Lower leg skin (tissue), 3 donors: ENCODE data around the gene SLC10A3.

ENCODE experiments used
- POLR2A ChIP-seq, 2 donors: fragments of 450-650 bp; IDR thresholded peaks; one replicate each; pipeline ENCODE4 v1.6.1; 2016 to 2017; ENCODE audit warnings: antibody characterized with exemption in 2 of 2, mild to moderate bottlenecking in 1 of 2, moderate library complexity in 1 of 2
- TF ChIP-seq, protein P1 (sequence below), 3 donors: fragments of 450-650 bp; IDR thresholded peaks; one replicate each; pipeline ENCODE4 v1.5.1; 2016; ENCODE audit warnings: antibody characterized with exemption in 3 of 3, mild to moderate bottlenecking in 3 of 3, moderate library complexity in 2 of 3

DNA sequence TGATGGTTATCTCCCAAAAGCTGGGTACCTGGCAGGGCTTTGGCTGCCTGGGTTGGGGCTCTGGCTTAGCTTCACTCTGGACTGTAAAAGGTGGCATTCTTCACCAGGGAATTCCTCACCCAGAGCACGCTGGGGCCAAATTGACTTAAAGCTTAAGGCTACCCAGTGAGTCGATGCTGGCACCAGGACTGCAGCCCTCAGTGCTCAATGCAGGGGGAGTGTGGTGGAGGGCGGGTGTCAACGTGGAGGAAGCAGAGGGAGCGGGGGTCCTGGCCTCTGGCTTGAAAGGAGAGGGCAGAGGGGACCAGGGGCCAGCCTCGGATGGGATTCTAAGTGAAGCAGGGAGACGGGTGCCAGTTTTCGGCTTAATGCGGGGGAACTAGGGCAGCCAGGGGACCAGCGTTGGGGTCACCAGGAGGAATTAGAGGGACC lies 46.9 kb downstream of the SLC10A3 start:
- TF ChIP-seq, protein P1, sequence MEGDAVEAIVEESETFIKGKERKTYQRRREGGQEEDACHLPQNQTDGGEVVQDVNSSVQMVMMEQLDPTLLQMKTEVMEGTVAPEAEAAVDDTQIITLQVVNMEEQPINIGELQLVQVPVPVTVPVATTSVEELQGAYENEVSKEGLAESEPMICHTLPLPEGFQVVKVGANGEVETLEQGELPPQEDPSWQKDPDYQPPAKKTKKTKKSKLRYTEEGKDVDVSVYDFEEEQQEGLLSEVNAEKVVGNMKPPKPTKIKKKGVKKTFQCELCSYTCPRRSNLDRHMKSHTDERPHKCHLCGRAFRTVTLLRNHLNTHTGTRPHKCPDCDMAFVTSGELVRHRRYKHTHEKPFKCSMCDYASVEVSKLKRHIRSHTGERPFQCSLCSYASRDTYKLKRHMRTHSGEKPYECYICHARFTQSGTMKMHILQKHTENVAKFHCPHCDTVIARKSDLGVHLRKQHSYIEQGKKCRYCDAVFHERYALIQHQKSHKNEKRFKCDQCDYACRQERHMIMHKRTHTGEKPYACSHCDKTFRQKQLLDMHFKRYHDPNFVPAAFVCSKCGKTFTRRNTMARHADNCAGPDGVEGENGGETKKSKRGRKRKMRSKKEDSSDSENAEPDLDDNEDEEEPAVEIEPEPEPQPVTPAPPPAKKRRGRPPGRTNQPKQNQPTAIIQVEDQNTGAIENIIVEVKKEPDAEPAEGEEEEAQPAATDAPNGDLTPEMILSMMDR (IDR thresholded peaks at IDR 0.05): no peak
- TF ChIP-seq POLR2A (IDR thresholded peaks at IDR 0.05): no peak
